ENCODE measurements around the gene MC1R. TPM values are rescaled to one million over a fixed set of nuclear protein-coding genes. Genes with fewer than 3 reads are reported as not detected.
A peak's percentile ranks its signal among the peaks of the same experiment; 100 is the strongest.

Gene MC1R
- total and polyA plus RNA-seq, 4 donors: 0.19 to 3.3 (median 0.30) TPM

GRCh38 chr16:89921702-89922476 lies 3.2 kb downstream of the MC1R start:
- Histone ChIP-seq H3K27me3 (ENCODE audit: control insufficient read depth in 4 of 4, insufficient read depth in 4 of 4, low read length in 3 of 4) (peaks cover 0 to 3% (median 1%) of the 10 kb centered on the region in 4 donors), H3K4me1 (ENCODE audit: control insufficient read depth in 4 of 4, insufficient read depth in 4 of 4, low read length in 3 of 4) (peaks cover 2 to 28% (median 15%) of the 10 kb centered on the region in 4 donors), H3K27ac (ENCODE audit: low read depth in 1 of 2, low read length in 2 of 2) (peak overlapping the region in 1 of 2 donors; percentile 72), H3K9me3 (ENCODE audit: control insufficient read depth in 4 of 4, low read length in 3 of 4) (no peaks in the 10 kb centered on the region), H3K36me3 (ENCODE audit: control insufficient read depth in 4 of 4, insufficient read depth in 3 of 4, low read depth in 1 of 4, low read length in 3 of 4) (no peaks in the 10 kb centered on the region), H3K4me3 (ENCODE audit: low read depth in 1 of 3, low read length in 3 of 3) (peak overlapping the region in 1 of 3 donors; percentile 52), H3K9ac (ENCODE audit: low read depth in 1 of 2, low read length in 2 of 2) (no peak overlapping the region)
- TF ChIP-seq MAX (IDR thresholded peaks at IDR 0.05): no peak
- TF ChIP-seq, protein P1, sequence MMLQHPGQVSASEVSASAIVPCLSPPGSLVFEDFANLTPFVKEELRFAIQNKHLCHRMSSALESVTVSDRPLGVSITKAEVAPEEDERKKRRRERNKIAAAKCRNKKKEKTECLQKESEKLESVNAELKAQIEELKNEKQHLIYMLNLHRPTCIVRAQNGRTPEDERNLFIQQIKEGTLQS (IDR thresholded peaks at IDR 0.05): no peak
- TF ChIP-seq RAD21 (IDR thresholded peaks at IDR 0.05): no peak
- TF ChIP-seq RXRA (IDR thresholded peaks at IDR 0.05): no peak
- TF ChIP-seq, protein P2, sequence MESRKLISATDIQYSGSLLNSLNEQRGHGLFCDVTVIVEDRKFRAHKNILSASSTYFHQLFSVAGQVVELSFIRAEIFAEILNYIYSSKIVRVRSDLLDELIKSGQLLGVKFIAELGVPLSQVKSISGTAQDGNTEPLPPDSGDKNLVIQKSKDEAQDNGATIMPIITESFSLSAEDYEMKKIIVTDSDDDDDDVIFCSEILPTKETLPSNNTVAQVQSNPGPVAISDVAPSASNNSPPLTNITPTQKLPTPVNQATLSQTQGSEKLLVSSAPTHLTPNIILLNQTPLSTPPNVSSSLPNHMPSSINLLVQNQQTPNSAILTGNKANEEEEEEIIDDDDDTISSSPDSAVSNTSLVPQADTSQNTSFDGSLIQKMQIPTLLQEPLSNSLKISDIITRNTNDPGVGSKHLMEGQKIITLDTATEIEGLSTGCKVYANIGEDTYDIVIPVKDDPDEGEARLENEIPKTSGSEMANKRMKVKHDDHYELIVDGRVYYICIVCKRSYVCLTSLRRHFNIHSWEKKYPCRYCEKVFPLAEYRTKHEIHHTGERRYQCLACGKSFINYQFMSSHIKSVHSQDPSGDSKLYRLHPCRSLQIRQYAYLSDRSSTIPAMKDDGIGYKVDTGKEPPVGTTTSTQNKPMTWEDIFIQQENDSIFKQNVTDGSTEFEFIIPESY (IDR thresholded peaks at IDR 0.05): no peak
- no peak for TF ChIP-seq HNF4G (IDR thresholded peaks at IDR 0.05)
- no peak for TF ChIP-seq FOXA2 (IDR thresholded peaks at IDR 0.05)
- TF ChIP-seq SP1 (IDR thresholded peaks at IDR 0.05): no peak
- TF ChIP-seq, protein P3, sequence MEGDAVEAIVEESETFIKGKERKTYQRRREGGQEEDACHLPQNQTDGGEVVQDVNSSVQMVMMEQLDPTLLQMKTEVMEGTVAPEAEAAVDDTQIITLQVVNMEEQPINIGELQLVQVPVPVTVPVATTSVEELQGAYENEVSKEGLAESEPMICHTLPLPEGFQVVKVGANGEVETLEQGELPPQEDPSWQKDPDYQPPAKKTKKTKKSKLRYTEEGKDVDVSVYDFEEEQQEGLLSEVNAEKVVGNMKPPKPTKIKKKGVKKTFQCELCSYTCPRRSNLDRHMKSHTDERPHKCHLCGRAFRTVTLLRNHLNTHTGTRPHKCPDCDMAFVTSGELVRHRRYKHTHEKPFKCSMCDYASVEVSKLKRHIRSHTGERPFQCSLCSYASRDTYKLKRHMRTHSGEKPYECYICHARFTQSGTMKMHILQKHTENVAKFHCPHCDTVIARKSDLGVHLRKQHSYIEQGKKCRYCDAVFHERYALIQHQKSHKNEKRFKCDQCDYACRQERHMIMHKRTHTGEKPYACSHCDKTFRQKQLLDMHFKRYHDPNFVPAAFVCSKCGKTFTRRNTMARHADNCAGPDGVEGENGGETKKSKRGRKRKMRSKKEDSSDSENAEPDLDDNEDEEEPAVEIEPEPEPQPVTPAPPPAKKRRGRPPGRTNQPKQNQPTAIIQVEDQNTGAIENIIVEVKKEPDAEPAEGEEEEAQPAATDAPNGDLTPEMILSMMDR (IDR thresholded peaks at IDR 0.05; ENCODE audit: low read depth, low read length, missing input control): no peak
- no peak for TF ChIP-seq FOXA1 (IDR thresholded peaks at IDR 0.05)
- TF ChIP-seq JUND (IDR thresholded peaks at IDR 0.05): no peak
- TF ChIP-seq HNF4A (conservative IDR thresholded peaks at IDR 0.05): no peak
- TF ChIP-seq GABPA (IDR thresholded peaks at IDR 0.05 in 1 of 2, conservative IDR thresholded peaks at IDR 0.05 in 1 of 2): no peak
- TF ChIP-seq NR2F2 (IDR thresholded peaks at IDR 0.05): no peak
- TF ChIP-seq YY1 (IDR thresholded peaks at IDR 0.05): no peak
- no peak for TF ChIP-seq TAF1 (conservative IDR thresholded peaks at IDR 0.05)
- no peak for DNase-seq (ENCODE audit: low spot score)
- 10% methylated on average over 22 of the region's 22 CpGs for WGBS

- H3K9ac ChIP-seq (ENCODE audit: low read depth in 1 of 2, low read length in 2 of 2): no peak overlapping the region
- peak overlapping the region in 1 of 2 donors; percentile 72 for H3K27ac ChIP-seq (ENCODE audit: low read depth in 1 of 2, low read length in 2 of 2)
- H3K4me1 ChIP-seq (ENCODE audit: control insufficient read depth in 4 of 4, insufficient read depth in 4 of 4, low read length in 3 of 4): peaks cover 2 to 28% (median 15%) of the 10 kb centered on the region in 4 donors
- no peak for DNase-seq (ENCODE audit: low spot score)
- 2% methylated on average over 31 of the region's 31 CpGs for WGBS
- H3K9me3 ChIP-seq (ENCODE audit: control insufficient read depth in 4 of 4, low read length in 3 of 4): no peaks in the 10 kb centered on the region
- TF ChIP-seq GABPA (IDR thresholded peaks at IDR 0.05 in 1 of 2, conservative IDR thresholded peaks at IDR 0.05 in 1 of 2) (no peak), RAD21 (IDR thresholded peaks at IDR 0.05) (no peak), YY1 (IDR thresholded peaks at IDR 0.05) (no peak)
- TF ChIP-seq, protein P4, sequence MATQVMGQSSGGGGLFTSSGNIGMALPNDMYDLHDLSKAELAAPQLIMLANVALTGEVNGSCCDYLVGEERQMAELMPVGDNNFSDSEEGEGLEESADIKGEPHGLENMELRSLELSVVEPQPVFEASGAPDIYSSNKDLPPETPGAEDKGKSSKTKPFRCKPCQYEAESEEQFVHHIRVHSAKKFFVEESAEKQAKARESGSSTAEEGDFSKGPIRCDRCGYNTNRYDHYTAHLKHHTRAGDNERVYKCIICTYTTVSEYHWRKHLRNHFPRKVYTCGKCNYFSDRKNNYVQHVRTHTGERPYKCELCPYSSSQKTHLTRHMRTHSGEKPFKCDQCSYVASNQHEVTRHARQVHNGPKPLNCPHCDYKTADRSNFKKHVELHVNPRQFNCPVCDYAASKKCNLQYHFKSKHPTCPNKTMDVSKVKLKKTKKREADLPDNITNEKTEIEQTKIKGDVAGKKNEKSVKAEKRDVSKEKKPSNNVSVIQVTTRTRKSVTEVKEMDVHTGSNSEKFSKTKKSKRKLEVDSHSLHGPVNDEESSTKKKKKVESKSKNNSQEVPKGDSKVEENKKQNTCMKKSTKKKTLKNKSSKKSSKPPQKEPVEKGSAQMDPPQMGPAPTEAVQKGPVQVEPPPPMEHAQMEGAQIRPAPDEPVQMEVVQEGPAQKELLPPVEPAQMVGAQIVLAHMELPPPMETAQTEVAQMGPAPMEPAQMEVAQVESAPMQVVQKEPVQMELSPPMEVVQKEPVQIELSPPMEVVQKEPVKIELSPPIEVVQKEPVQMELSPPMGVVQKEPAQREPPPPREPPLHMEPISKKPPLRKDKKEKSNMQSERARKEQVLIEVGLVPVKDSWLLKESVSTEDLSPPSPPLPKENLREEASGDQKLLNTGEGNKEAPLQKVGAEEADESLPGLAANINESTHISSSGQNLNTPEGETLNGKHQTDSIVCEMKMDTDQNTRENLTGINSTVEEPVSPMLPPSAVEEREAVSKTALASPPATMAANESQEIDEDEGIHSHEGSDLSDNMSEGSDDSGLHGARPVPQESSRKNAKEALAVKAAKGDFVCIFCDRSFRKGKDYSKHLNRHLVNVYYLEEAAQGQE (IDR thresholded peaks at IDR 0.05): no peak
- TF ChIP-seq, protein P2 (IDR thresholded peaks at IDR 0.05): no peak
- H3K36me3 ChIP-seq (ENCODE audit: control insufficient read depth in 4 of 4, insufficient read depth in 3 of 4, low read depth in 1 of 4, low read length in 3 of 4): no peaks in the 10 kb centered on the region
- H3K4me3 ChIP-seq (ENCODE audit: low read depth in 1 of 3, low read length in 3 of 3): peak overlapping the region in 1 of 3 donors; percentile 52
- peaks cover 0 to 3% (median 1%) of the 10 kb centered on the region in 4 donors for H3K27me3 ChIP-seq (ENCODE audit: control insufficient read depth in 4 of 4, insufficient read depth in 4 of 4, low read length in 3 of 4)
Measured at GRCh38 chr16:89922477-89922883, 3.8 kb downstream of the MC1R start.
